ENCODE data around the gene DRAP1. TPM values are rescaled to one million over a fixed set of nuclear protein-coding genes. Genes with fewer than 3 reads are reported as not detected.

Gene DRAP1
- total RNA-seq, 2 donors from 2014 or later, result 53.4 to 91.5 TPM

DNA sequence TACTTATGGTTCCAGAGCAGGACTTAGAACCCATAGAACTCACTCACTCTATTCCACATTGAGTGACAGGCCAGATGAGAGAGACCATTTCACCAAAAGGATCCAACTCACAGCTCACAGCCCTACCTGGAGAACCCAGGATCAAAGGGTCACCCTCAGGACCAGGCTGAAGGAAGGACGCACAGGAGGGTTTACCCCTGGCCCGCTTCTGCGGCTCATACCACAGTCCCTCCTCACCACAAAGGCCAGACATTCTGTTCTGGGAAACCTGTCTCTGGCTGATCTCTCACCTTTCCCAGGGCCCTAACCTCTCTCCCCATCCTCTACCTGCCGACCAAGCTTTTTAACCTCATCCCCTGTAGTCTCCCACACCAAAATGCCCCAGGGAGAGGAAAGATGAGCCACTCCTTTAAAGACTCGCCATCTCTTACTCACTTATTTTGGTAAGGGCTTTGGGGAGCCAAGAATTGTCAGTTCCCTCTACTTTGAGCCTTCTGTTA, 23.7 kb upstream of the DRAP1 start:
- intact Hi-C loops (cut with DNase I), result no loop called here
- H3K9ac ChIP-seq (ENCODE audit: low read depth in 2 of 2, low read length in 2 of 2), result no peak overlapping the region
- no peak for DNase-seq
- no peaks in the 10 kb centered on the region for H3K36me3 ChIP-seq
- no peaks in the 10 kb centered on the region for H3K27me3 ChIP-seq
- no peak overlapping the region for H3K4me3 ChIP-seq
- TF ChIP-seq, protein P1, sequence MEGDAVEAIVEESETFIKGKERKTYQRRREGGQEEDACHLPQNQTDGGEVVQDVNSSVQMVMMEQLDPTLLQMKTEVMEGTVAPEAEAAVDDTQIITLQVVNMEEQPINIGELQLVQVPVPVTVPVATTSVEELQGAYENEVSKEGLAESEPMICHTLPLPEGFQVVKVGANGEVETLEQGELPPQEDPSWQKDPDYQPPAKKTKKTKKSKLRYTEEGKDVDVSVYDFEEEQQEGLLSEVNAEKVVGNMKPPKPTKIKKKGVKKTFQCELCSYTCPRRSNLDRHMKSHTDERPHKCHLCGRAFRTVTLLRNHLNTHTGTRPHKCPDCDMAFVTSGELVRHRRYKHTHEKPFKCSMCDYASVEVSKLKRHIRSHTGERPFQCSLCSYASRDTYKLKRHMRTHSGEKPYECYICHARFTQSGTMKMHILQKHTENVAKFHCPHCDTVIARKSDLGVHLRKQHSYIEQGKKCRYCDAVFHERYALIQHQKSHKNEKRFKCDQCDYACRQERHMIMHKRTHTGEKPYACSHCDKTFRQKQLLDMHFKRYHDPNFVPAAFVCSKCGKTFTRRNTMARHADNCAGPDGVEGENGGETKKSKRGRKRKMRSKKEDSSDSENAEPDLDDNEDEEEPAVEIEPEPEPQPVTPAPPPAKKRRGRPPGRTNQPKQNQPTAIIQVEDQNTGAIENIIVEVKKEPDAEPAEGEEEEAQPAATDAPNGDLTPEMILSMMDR (IDR thresholded peaks at IDR 0.05), result no peak
- H3K9me3 ChIP-seq, result no peaks in the 10 kb centered on the region
- no peak overlapping the region for H3K27ac ChIP-seq
- H3K4me1 ChIP-seq, result peaks cover 9% of the 10 kb centered on the region

DNA sequence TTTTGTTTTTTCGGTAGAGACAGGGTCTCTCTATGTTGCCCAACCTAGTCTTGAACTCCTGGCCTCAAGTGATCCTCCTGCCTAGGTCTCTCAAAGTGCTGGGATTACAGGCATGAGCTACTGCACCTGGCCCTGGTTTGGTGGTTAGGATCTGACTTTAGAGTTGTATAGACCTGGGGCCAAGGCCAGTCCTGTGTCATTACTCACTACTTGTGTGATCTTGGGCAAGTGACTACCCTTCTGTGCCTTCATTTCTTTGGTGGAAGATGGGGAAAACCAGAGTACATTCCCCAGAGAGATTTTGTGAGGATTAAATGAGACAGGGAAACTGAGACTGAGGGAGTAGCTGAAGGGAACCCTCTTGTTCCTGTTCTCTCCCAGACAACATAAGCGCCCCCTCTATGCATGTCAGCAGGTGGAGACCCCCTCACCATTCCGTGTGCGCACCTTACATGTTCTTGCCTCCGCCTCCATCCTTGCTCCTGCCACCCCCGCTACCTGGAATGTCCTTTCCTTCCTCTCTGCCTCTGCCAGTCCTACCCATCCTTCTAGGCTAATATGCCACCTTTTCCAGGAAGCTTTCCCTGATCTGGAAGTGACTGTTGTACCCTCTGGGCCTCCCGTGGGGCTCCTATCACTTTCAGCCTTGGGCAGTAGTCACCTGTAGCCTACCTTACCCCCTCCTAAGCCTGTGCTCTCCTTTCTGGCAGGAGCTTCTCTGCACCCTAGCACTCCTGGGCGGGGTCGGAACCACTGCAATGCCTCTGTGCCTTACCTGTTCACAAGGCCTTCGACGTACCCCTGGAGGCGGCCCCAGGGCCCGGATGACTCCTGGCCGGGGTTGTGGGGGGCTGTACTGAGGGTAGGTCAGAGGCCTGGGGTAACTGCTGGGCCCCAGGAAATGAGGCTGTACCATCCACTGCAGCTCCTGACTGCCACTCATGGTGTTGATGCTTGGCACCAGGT, 22.9 kb upstream of the DRAP1 start:
- Histone ChIP-seq H3K9me3 (no peaks in the 10 kb centered on the region), H3K9ac (ENCODE audit: low read depth in 2 of 2, low read length in 2 of 2) (no peak overlapping the region), H3K27me3 (no peaks in the 10 kb centered on the region), H3K27ac (no peak overlapping the region), H3K4me3 (no peak overlapping the region), H3K4me1 (peaks cover 9% of the 10 kb centered on the region), H3K36me3 (no peaks in the 10 kb centered on the region)
- TF ChIP-seq, protein P1 (IDR thresholded peaks at IDR 0.05), result no peak
- intact Hi-C loops (cut with DNase I), result no loop called here
- no peak for DNase-seq

DNA sequence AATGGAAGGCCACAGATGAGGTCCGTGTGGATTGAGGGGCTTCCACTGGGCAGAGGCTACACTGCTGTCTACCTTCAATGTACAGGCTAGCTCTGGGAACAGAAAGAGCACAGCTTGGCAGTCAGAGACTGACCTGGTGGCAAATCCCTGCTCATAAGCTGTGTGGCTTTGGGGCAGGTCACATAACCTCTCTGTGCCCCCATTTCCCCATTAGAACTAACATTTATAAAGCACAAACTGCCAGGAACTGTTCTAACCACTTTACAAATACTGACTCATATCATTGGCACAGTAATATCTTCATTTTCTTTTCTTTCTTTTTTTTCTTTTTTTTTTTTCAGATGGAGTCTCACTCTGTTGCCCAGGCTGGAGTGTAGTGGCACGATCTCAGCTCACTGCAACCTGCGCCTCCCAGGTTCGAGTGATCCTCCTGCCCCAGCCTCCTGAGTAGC, 22.2 kb upstream of the DRAP1 start:
- Histone ChIP-seq H3K27me3 (no peaks in the 10 kb centered on the region), H3K4me1 (peaks cover 9% of the 10 kb centered on the region), H3K27ac (no peak overlapping the region), H3K4me3 (no peak overlapping the region), H3K9me3 (no peaks in the 10 kb centered on the region), H3K36me3 (no peaks in the 10 kb centered on the region), H3K9ac (ENCODE audit: low read depth in 2 of 2, low read length in 2 of 2) (no peak overlapping the region)
- TF ChIP-seq, protein P1 (IDR thresholded peaks at IDR 0.05), result no peak
- no peak for DNase-seq
- intact Hi-C loops (cut with DNase I), result no loop called here

DNA sequence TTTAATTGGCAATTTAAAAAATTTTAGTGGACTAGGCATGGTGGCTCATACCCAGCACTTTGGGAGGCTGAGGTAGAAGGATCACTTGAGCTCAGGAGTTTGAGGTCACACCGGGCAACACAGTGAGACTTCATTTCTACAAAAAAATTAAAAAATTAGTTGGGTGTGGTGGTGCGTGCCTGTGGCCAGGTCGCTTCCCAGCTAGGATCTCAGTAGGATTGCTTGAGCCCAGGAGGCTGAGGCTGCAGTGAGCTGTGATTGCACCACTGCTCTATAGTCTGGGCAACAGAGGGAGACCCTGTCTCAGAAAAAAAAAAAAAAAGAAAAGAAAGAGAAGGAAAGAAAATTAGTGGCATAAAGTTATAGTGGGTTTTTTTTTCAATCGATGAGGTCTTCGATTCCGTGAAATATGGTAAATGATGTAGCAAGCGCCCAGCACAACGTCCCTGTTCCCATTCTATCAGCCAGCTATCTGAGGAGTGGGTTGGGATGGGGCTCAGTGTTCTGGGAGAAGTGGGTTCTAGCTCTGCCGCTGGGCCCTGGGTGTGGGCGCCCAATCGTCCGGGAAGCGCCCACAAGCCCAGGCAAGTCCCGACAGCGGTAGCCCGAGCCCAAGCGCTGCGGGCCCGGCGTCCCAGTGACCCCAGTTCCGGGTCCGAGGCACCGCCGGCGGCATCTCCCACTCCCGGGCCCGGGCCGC, 20.4 kb upstream of the DRAP1 start:
- no peaks in the 10 kb centered on the region for H3K36me3 ChIP-seq
- peak overlapping the region; percentile 53 for H3K4me3 ChIP-seq
- intact Hi-C loops (cut with DNase I), result no loop called here
- no peaks in the 10 kb centered on the region for H3K27me3 ChIP-seq
- TF ChIP-seq, protein P1 (IDR thresholded peaks at IDR 0.05), result no peak
- H3K27ac ChIP-seq, result no peak overlapping the region
- peak overlapping the region; percentile 24 to 40 for H3K9ac ChIP-seq (ENCODE audit: low read depth in 2 of 2, low read length in 2 of 2)
- no peaks in the 10 kb centered on the region for H3K9me3 ChIP-seq
- peaks cover 9% of the 10 kb centered on the region for H3K4me1 ChIP-seq
- DNase-seq, result no peak

DNA sequence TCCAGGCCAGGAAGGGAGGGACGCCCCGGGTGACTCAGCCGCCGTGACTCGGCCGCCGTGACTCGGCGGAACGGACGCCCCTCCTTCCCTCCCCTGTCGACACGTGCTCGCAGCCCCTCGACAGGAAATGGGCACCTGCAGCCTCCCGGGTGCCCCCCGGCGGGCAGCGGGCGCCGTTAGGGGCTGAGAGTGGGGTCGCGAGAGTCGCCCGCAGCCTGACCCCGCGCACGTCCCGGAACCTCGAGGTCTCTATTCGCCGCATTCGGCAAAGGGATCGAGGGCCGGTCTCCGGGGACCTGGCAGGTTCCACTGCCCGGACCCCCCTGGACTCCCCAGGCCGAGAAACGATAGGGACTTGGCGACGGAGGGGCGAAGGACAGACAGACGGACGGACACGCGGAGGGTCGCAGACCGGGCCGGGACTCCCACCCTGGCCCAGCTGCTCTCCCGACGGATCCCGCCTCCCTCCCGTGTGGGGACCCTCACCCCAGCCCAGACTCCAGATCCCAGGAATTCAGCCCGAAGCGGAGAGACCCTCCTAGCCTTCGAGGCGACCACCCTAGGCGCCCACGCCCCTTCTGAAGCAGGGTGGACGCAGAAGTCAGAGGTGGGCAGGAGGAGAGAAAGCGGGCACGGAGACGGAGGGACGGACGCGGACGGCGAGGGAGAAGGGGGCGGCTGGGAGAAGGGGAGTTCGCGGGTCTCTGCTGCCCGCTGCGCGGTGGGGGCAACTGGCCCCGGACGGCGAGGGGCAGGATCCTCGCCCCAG, 19.7 kb upstream of the DRAP1 start:
- Histone ChIP-seq H3K36me3 (no peaks in the 10 kb centered on the region), H3K4me1 (peaks cover 9% of the 10 kb centered on the region), H3K27me3 (no peaks in the 10 kb centered on the region), H3K9me3 (no peaks in the 10 kb centered on the region), H3K4me3 (peak overlapping the region; percentile 53), H3K27ac (peak overlapping the region; percentile 34), H3K9ac (ENCODE audit: low read depth in 2 of 2, low read length in 2 of 2) (peak overlapping the region; percentile 51)
- intact Hi-C loops (cut with DNase I), result no loop called here
- TF ChIP-seq, protein P1 (IDR thresholded peaks at IDR 0.05), result no peak
- DNase-seq, result peak; percentile 57

Measured in colonic mucosa (tissue), 4 donors.